Astrocyte of the cerebellum (primary cell): Measurements from ENCODE around the gene SKAP1.

ENCODE experiments used
- DNase-seq: peaks from one replicate; pipeline ENCODE4 v3.0.0-alpha.2; 2011; ENCODE audit warnings: low read depth
- H3K4me3 ChIP-seq: 2 replicates; pipeline ENCODE4 v1.5.1; 2011; ENCODE audit warnings: mild to moderate bottlenecking, low read depth, low read length, moderate library complexity
- in situ Hi-C: cut with HindIII; loops from 2 replicates; pipeline ENCODE4 v1.10.0; 2017; ENCODE audit warnings: low sequenced_read_pairs
- TF ChIP-seq, protein P1 (sequence below): IDR thresholded peaks from 2 replicates; pipeline ENCODE4 v1.5.1; 2012; ENCODE audit warnings: low read length, low read depth, moderate library complexity, mild to moderate bottlenecking; ENCODE audit errors: missing control alignments

Gene SKAP1

DNA sequence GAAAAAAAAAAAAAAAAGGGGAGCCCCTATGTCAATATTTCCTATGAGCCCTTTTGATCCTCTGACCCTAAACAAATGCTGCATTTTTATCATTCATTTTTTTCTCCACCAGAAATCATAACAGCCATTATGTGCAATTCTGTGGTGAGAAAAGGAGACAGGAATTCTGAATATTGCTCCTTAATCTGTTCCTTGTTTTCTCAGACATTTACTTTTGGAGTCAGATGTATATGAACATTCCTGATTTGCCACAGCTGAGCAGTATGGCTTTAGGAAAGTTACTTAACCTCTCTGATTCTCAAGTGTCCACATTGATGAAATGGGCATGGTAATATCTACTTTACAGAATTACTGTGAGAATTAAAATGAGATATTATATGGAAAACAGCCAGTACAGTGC, 144.4 kb downstream of the SKAP1 start:
- in situ Hi-C loops: no loop called here
- H3K4me3 ChIP-seq: no peak overlapping the region
- no peak for DNase-seq
- TF ChIP-seq, protein P1, sequence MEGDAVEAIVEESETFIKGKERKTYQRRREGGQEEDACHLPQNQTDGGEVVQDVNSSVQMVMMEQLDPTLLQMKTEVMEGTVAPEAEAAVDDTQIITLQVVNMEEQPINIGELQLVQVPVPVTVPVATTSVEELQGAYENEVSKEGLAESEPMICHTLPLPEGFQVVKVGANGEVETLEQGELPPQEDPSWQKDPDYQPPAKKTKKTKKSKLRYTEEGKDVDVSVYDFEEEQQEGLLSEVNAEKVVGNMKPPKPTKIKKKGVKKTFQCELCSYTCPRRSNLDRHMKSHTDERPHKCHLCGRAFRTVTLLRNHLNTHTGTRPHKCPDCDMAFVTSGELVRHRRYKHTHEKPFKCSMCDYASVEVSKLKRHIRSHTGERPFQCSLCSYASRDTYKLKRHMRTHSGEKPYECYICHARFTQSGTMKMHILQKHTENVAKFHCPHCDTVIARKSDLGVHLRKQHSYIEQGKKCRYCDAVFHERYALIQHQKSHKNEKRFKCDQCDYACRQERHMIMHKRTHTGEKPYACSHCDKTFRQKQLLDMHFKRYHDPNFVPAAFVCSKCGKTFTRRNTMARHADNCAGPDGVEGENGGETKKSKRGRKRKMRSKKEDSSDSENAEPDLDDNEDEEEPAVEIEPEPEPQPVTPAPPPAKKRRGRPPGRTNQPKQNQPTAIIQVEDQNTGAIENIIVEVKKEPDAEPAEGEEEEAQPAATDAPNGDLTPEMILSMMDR: no peak

DNA sequence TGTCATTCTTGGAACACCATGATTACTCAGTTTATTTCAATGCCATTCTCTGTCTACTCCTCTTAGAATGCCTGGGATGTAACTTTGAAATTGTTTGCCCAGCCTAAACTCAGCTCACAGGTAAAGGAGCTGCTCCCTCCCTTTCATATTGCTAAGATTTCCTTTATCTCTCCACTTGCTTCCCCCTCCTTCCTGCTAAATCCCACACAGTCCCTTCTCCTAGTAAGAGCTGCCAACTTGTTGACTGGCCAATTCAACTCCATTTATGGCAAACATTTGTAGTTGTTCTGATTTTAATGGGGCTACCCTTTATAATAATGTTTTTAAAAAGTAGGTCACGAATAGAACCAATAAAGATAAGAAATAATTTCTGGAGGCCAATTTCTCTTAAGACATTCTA, 146.1 kb downstream of the SKAP1 start:
- TF ChIP-seq, protein P1: no peak
- H3K4me3 ChIP-seq: no peak overlapping the region
- DNase-seq: no peak
- in situ Hi-C loops: no loop called here

- in situ Hi-C loops: no loop called here
- TF ChIP-seq, protein P1: no peak
- no peak overlapping the region for H3K4me3 ChIP-seq
- no peak for DNase-seq
Measured at GRCh38 chr17:48283411-48283810, 146.6 kb downstream of the SKAP1 start.

DNA sequence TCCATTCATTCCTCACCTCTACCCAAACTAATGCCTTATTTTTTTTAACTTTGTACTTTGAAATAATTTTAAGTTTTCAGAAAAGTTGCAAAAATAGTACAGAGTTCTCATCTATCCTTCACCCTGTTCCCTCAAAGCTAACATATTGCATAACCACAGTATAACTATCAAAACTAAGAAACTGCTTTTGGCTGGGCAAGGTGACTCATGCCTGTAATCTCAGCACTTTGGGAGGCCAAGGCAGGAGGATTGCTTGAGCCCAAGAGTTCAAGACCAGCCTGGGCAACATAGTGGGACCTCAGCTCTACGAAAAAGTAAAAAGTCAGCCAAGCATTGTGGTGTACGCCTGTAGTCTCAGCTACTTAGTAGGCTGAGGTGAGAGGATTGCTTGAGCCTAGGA, 147.7 kb downstream of the SKAP1 start:
- in situ Hi-C loops: no loop called here
- TF ChIP-seq, protein P1: no peak
- H3K4me3 ChIP-seq: no peak overlapping the region
- DNase-seq: no peak

DNA sequence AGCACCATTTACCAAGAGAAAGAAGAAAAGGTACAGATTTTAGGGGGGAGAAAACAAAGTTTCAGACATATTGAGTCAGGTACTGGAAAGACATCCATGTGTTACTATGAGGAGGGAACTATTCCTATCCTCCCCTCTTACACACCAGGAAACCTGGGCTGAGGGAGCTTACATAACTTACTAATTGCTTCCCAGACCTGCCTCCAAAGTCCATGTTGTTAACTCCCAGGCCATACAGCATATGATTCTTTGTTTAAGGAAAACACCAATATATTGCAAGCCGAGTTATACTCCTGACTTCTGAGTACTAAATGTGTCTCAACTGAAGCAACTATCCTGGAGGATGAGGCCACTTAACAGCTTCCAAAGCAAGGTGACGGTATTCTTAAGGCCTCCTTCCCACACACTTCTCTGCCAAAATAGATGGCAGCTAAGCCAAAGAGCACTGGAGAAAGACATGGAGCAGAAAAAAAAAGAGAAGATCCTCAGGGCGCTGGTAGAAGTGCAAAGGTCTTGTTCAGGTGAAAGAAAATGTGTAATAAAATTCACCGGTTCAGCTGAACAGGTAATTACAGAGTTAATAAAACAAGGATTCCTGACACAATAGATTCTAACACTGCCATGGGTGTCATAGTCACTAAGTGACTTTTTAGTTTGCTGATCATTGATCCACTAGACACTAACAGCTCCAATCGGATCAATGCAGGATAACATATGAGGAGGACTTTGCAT, 151.1 kb downstream of the SKAP1 start:
- no peak for DNase-seq
- in situ Hi-C loops: no loop called here

GRCh38 chr17:48276776-48277175, 153.2 kb downstream of the SKAP1 start:
- no peak for DNase-seq
- no peak overlapping the region for H3K4me3 ChIP-seq
- in situ Hi-C loops: no loop called here
- TF ChIP-seq, protein P1: no peak

More for the DNA sequence above, 151.1 kb downstream of the SKAP1 start:
- H3K4me3 ChIP-seq: no peak overlapping the region
- TF ChIP-seq, protein P1: no peak
